Measurements from ENCODE around the gene UQCRHL.

DNA sequence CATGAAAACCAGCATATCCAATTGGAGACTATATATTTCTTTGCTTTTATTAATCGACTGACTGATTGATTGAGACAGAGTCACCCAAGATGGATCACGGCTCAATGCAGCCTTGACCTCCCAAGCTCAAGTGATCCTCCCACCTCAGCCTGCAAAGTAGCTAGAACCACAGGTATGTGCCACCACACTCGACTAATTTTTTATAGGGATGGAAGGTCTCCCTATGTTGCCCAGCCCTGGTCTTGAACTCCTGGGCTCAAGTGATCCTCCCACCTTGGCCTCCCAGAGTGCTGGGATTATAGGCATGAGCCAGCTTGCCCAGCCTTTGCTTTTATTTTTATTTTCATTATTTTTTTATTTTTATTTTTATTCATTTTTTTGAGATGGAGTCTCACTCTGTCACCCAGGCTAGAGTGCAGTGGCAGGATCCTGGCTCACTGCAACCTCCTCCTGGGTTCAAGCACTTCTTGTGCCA is 45.4 kb upstream of the UQCRHL start:
- TF ChIP-seq, protein P1, sequence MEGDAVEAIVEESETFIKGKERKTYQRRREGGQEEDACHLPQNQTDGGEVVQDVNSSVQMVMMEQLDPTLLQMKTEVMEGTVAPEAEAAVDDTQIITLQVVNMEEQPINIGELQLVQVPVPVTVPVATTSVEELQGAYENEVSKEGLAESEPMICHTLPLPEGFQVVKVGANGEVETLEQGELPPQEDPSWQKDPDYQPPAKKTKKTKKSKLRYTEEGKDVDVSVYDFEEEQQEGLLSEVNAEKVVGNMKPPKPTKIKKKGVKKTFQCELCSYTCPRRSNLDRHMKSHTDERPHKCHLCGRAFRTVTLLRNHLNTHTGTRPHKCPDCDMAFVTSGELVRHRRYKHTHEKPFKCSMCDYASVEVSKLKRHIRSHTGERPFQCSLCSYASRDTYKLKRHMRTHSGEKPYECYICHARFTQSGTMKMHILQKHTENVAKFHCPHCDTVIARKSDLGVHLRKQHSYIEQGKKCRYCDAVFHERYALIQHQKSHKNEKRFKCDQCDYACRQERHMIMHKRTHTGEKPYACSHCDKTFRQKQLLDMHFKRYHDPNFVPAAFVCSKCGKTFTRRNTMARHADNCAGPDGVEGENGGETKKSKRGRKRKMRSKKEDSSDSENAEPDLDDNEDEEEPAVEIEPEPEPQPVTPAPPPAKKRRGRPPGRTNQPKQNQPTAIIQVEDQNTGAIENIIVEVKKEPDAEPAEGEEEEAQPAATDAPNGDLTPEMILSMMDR (conservative IDR thresholded peaks at IDR 0.05; ENCODE audit: low read depth, low read length): no peak
- TF ChIP-seq POLR2A (IDR thresholded peaks at IDR 0.05; ENCODE audit: low read depth, low read length): no peak
- no peak for TF ChIP-seq BHLHE40 (IDR thresholded peaks at IDR 0.05; ENCODE audit: low read depth, low read length)
- TF ChIP-seq NFE2L2 (IDR thresholded peaks at IDR 0.05; ENCODE audit: low read depth, low read length): no peak
- TF ChIP-seq RAD21 (IDR thresholded peaks at IDR 0.05; ENCODE audit: low read length): no peak
- TF ChIP-seq FOS (IDR thresholded peaks at IDR 0.05; ENCODE audit: low read depth, low read length): no peak
- no peak for TF ChIP-seq RFX5 (IDR thresholded peaks at IDR 0.05; ENCODE audit: low read depth, low read length)
- no peak for TF ChIP-seq CEBPB (IDR thresholded peaks at IDR 0.05; ENCODE audit: low read depth, low read length)
- TF ChIP-seq RCOR1 (IDR thresholded peaks at IDR 0.05; ENCODE audit: insufficient replicate concordance, low read length): no peak

All from IMR-90 (cell line).